Stimulated activated CD4-positive, alpha-beta T cell treated with anti-CD3 and anti-CD28 coated beads, Interleukin-1b, Interleukin-23, amount 100 ng/mL, for 24 hours (primary cell): ENCODE data around the gene NLRP12.
A peak's percentile ranks its signal among the peaks of the same experiment; 100 is the strongest.
"Not testable (repeated sequence)": the region's sequence is repeated elsewhere in the genome, so short reads cannot be mapped to it uniquely, and the experiment has no call there.

Experiments used
- DNase-seq, 4 experiments: peaks; one replicate each; pipeline ENCODE4 v3.0.0-alpha.2; 2020; ENCODE audit warnings: low read depth in 4 of 4, low spot score in 1 of 4

Gene NLRP12

GRCh38 chr19:53824134-53824611 lies at the start of gene NLRP12:
Gene NLRP12, minus strand, starts transcription at chr19:53824314. Its CDS starts 140 bp downstream, at chr19:53824174.
- no peak for DNase-seq

DNA sequence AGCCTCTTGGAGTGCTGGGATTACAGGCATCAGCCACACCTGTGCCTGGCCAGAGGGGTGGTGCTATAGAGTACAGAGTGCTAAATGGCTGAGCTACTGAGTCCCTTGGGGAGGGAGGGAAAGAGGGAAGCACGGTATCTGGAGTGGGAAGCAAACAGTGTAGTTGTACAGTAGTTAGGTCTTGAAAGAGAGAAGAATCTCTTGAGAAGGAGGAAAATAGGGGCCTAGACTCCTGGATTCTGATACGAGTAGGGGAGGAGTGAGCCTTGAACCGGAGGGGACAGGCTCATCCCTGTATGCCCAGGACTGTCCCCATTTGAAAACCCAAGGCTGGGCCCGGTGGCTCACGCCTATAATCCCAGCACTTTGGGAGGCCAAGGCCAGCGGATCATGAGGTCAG lies 48.6 kb upstream of the NLRP12 start:
- DNase-seq: no peak

GRCh38 chr19:53871454-53871853 lies 47.3 kb upstream of the NLRP12 start:
- no peak for DNase-seq

DNA sequence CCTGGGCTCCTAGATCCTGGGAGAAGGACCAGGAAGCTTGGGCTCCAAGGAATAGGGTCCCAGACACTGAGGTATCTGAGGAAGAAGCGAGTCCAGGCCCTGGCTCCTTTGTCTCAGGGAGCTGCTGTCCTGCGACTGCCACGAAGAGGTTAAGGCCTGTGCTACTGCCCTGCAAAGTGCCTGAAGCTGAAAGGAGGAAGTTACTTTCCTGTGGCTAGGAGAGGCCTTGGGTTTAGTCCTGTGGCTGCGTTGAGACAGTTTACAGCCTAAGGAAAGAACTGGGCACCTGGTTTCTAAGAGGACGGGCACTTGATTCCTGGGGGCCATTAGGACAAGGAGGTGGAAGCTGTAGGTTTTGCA lies 46.4 kb upstream of the NLRP12 start:
- no peak for DNase-seq

DNA sequence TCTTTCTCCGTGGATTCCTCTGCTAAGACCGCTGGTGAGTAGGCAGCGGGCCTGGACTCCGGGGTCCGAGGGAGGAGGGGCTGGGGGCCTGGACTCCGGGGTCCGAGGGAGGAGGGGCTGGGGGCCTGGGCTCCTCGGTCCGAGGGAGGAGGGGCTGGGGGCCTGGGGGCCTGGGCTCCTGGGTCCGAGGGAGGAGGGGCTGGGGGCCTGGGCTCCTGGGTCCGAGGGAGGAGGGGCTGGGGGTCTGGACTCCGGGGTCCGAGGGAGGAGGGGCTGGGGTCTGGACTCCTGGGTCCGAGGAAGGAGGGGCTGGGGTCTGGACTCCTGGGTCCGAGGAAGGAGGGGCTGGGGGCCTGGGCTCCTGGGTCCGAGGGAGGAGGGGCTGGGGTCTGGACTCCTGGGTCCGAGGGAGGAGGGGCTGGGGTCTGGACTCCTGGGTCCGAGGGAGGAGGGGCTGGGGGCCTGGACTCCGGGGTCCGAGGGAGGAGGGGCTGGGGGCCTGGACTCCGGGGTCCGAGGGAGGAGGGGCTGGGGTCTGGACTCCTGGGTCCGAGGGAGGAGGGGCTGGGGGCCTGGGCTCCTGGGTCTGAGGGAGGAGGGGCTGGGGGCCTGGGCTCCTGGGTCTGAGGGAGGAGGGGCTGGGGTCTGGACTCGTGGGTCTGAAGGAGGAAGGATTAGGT lies 45.8 kb upstream of the NLRP12 start:
- DNase-seq: not testable (repeated sequence)

- peak; percentile 39 to 84 (median 51) for DNase-seq
These were observed 45.0 kb upstream of the NLRP12 start for GRCh38 chr19:53868892-53869804.

GRCh38 chr19:53868091-53868891 lies 44.2 kb upstream of the NLRP12 start:
- DNase-seq: no peak

GRCh38 chr19:53867225-53868090 lies 43.3 kb upstream of the NLRP12 start, which contains the start of gene MYADM:
Gene MYADM, plus strand, starts transcription at chr19:53867883. Its CDS starts 5,647 bp downstream, at chr19:53873530.
- DNase-seq: peak; percentile 95 to 98 (median 96)

- no peak for DNase-seq
These were observed 42.7 kb upstream of the NLRP12 start for GRCh38 chr19:53866865-53867224.

GRCh38 chr19:53865918-53866864 lies 42.1 kb upstream of the NLRP12 start:
- no peak for DNase-seq

GRCh38 chr19:53865523-53865917 lies 41.4 kb upstream of the NLRP12 start:
- no peak for DNase-seq

DNA sequence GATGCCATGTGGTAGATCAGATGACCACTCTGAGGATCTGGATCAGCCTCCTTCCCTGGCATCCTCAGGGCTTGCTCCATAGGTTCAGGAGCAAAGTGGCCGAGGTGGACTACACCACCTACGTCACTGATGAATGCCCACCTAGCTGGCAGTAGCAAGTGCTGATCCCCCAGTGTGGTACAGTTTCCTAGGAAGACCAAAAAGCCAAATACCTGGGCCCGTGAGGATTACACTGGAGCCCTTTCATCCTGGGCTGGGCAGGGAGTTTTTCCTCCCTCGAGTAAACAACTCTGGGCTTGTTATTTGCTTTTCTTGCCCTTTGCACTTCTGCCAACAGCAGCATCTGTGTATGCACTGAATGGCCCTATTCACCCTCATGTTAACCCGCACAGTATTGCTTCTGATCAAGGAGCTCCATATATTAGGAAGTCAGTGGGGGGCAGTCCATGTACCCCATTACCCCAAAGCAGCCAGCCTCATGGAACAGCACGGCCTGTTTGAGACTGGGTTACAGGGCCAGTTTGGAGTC lies 40.3 kb upstream of the NLRP12 start:
- no peak for DNase-seq

GRCh38 chr19:53853707-53854106 lies 29.6 kb upstream of the NLRP12 start:
- DNase-seq: no peak

DNA sequence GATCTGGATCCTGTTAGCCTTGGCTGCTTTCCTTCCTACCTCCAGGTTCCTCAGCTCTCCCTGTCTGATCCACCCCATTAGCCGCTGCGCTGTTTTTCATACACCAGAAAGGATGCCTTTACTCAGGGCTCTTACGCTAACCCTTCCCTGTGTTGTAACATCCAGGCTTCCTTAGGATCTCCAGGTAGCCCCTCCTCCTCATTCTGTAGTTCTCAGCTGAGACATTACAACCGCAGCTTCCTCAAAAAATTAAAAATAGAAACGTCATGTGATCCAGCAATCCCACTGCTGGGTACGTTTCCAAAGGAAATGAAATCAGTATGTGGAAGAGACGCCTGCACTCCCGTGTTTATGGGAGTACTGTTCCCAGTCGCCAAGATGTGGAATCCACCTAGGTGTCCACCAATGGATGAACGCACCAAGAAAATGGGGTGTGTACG lies 25.1 kb upstream of the NLRP12 start:
- DNase-seq: no peak

GRCh38 chr19:53847555-53847954 lies 23.4 kb upstream of the NLRP12 start:
- DNase-seq: no peak

DNA sequence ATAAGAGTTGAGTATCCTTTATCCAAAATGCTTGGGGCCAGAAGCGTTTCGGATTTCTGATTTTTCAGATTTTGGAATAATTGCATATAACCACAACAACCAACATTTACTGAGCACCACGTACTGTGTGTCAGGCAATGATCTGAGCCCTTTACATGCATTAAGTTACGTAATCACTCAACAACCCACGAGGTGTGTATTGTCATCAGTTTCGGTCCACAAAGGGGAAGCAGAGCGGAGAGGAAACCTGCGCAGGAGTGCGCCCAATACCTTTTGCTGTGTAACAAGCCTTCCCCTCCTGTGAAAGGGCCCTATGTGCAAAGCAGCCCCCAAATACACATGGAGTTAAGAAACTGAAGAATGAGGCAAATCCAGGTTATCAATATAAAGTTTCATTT lies 20.7 kb upstream of the NLRP12 start:
- DNase-seq: no peak

GRCh38 chr19:53840914-53841313 lies 16.8 kb upstream of the NLRP12 start:
- DNase-seq: not testable (repeated sequence)

DNA sequence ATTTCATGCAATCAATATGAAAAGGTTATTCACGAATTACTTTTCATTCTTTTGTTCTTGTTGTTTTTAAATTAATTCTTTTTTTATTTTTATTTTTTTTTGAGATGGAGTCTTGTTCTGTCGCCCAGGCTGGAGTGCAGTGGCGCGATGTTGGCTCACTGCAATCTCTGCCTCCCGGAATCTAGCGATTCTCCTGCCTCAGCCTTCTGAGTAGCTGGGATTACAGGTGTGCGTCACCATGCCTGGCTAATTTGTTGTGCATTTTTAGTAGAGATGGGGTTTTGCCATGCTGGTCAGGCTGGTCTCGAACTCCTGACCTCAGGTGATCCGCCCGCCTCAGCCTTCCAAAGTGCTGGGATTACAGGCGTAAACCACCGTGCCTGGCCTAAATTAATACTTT lies 16.1 kb upstream of the NLRP12 start:
- not testable (repeated sequence) for DNase-seq

DNA sequence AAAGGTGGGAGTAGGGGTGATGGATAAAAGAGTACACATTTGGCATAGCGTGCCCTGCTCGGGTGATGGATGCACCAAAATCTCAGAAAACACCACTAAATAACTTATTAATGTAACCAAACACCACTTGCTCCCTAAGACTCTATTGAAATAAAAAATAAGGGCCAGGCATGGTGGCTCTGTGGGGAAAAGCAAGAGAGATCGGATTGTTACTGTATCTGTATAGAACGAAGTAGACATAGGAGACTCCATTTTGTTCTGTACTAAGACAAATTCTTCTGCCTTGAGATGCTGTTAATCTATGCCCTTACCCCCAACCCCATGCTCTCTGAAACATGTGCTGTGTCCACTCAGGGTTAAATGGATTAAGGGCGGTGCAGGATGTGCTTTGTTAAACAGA lies 14.3 kb upstream of the NLRP12 start:
- DNase-seq: not testable (repeated sequence)
